ENCODE data around the gene LRP8.

LRP8 gene

GRCh38 chr1:53359225-53359933 lies 31.5 kb upstream of the LRP8 start:
- DNase-seq, result no peak

GRCh38 chr1:53356637-53357036 lies 28.8 kb upstream of the LRP8 start:
- DNase-seq, result no peak

- DNase-seq, result no peak
These were observed 26.2 kb upstream of the LRP8 start for GRCh38 chr1:53354119-53354518.

GRCh38 chr1:53352561-53352960 lies 24.7 kb upstream of the LRP8 start:
- DNase-seq, result no peak

GRCh38 chr1:53350853-53351767 lies 23.2 kb upstream of the LRP8 start:
- no peak for DNase-seq

GRCh38 chr1:53349968-53350852 lies 22.3 kb upstream of the LRP8 start:
- DNase-seq, result no peak

- no peak for DNase-seq
These were observed 21.5 kb upstream of the LRP8 start for GRCh38 chr1:53349369-53349835.

GRCh38 chr1:53348486-53349368 lies 20.9 kb upstream of the LRP8 start:
- DNase-seq, result no peak

- no peak for DNase-seq
These were observed 18.9 kb upstream of the LRP8 start for GRCh38 chr1:53346814-53347176.

GRCh38 chr1:53345996-53346813 lies 18.3 kb upstream of the LRP8 start:
- DNase-seq, result no peak

- no peak for DNase-seq
These were observed 17.3 kb upstream of the LRP8 start for GRCh38 chr1:53344921-53345838.

GRCh38 chr1:53343831-53344668 lies 16.2 kb upstream of the LRP8 start:
- peak; percentile 30 for DNase-seq

GRCh38 chr1:53342735-53343470 lies 15.0 kb upstream of the LRP8 start:
- no peak for DNase-seq

GRCh38 chr1:53341961-53342707 lies 14.3 kb upstream of the LRP8 start:
- DNase-seq, result no peak

GRCh38 chr1:53341521-53341895 lies 13.6 kb upstream of the LRP8 start:
- no peak for DNase-seq

GRCh38 chr1:53340660-53341520 lies 13.0 kb upstream of the LRP8 start:
- DNase-seq, result no peak

Data from kidney glomerular epithelial cell (primary cell).